ENCODE measurements around the gene RNF227. TPM values are rescaled to one million over a fixed set of nuclear protein-coding genes. Genes with fewer than 3 reads are reported as not detected.

Gene RNF227
- total and polyA plus RNA-seq, 2 of the 13 experiments (the other 11 are each of a cell fraction or from before 2014, with no cell fraction given), result 0.20 to 0.79 TPM

DNA sequence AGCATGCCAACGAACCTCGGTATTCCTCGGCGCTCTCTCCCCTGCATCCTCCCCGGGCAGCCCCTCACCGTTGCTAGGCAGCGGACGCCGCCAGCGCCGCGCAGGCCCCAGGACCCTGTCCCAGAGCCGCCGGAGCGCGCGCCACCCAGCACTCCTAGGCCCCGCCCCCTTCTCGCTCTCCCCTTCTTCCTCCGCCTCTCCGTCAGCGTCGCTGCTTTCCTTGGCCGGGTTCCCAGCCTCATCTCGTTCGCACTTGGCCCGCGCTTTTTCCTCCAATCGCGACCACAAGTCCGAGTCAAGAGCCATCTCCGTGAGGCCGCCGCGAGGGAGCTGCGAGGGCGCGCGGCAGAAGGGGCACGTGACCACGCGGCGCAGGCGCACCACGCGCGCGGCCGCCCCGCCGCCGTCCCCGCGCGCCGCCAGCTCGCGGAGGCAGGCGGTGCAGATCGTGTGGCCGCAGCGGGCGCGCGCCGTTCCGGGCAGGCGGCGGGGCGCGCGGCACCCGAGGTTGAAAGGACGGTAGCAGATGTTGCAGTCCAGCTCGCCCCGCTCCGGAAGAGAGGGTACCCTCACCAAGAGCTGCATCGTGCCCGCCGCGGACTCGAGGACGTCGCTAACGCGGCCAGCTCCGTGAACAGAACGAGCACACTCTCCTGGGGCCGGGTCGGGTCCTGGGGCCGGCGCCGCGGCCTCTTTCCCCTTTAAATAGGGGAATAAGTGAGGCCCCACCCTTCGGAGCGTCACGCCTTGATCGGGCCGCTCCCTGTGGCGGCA is at the start of gene RNF227 (continued):
- TF ChIP-seq PCBP2 (optimal IDR thresholded peaks at IDR 0.05; ENCODE audit: low read depth, low read length, poor library complexity, severe bottlenecking) (no peak), TOPORS (CRISPR knock-in tag; IDR thresholded peaks at IDR 0.05) (peak; percentile 84), ERF (CRISPR knock-in tag; IDR thresholded peaks at IDR 0.05) (peak; percentile 58; the same call in 1 of the 2 replicates), SAP130 (CRISPR knock-in tag; IDR thresholded peaks at IDR 0.05; ENCODE audit: low read depth) (peak; percentile 47; the same call in 1 of the 2 replicates), BRCA1 (CRISPR knock-in tag; IDR thresholded peaks at IDR 0.05) (peak; percentile 88), FOSL1 (CRISPR knock-in tag; IDR thresholded peaks at IDR 0.05; ENCODE audit: borderline replicate concordance) (peak; percentile 18; the same call in 1 of the 2 replicates), ZSCAN31 (CRISPR knock-in tag; IDR thresholded peaks at IDR 0.05; ENCODE audit: low read depth) (peak; percentile 78), CENPT (CRISPR knock-in tag; IDR thresholded peaks at IDR 0.05; ENCODE audit: low read depth) (peak; percentile 97), DNMT3B (CRISPR knock-in tag; conservative IDR thresholded peaks at IDR 0.05) (0 out of 2 replicates have a peak, but pooled peaks have one; percentile 45), RFX1 (IDR thresholded peaks at IDR 0.05) (0 out of 2 replicates have a peak, but pooled peaks have one; percentile 16), HDAC1 (CRISPR knock-in tag; IDR thresholded peaks at IDR 0.05) (no peak; the same call in 1 of the 2 replicates), ZNF761 (CRISPR knock-in tag; conservative IDR thresholded peaks at IDR 0.05) (peak; percentile 76; the same call in 1 of the 2 replicates), FOXC1 (CRISPR knock-in tag; IDR thresholded peaks at IDR 0.05; ENCODE audit: borderline replicate concordance) (no peak; the same call in 1 of the 2 replicates), ZFAT (CRISPR knock-in tag; conservative IDR thresholded peaks at IDR 0.05) (0 out of 2 replicates have a peak, but pooled peaks have one; percentile 80)
- TF ChIP-seq, protein P1, sequence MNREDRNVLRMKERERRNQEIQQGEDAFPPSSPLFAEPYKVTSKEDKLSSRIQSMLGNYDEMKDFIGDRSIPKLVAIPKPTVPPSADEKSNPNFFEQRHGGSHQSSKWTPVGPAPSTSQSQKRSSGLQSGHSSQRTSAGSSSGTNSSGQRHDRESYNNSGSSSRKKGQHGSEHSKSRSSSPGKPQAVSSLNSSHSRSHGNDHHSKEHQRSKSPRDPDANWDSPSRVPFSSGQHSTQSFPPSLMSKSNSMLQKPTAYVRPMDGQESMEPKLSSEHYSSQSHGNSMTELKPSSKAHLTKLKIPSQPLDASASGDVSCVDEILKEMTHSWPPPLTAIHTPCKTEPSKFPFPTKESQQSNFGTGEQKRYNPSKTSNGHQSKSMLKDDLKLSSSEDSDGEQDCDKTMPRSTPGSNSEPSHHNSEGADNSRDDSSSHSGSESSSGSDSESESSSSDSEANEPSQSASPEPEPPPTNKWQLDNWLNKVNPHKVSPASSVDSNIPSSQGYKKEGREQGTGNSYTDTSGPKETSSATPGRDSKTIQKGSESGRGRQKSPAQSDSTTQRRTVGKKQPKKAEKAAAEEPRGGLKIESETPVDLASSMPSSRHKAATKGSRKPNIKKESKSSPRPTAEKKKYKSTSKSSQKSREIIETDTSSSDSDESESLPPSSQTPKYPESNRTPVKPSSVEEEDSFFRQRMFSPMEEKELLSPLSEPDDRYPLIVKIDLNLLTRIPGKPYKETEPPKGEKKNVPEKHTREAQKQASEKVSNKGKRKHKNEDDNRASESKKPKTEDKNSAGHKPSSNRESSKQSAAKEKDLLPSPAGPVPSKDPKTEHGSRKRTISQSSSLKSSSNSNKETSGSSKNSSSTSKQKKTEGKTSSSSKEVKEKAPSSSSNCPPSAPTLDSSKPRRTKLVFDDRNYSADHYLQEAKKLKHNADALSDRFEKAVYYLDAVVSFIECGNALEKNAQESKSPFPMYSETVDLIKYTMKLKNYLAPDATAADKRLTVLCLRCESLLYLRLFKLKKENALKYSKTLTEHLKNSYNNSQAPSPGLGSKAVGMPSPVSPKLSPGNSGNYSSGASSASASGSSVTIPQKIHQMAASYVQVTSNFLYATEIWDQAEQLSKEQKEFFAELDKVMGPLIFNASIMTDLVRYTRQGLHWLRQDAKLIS (CRISPR knock-in tag; IDR thresholded peaks at IDR 0.05), result no peak
- TF ChIP-seq, protein P2, sequence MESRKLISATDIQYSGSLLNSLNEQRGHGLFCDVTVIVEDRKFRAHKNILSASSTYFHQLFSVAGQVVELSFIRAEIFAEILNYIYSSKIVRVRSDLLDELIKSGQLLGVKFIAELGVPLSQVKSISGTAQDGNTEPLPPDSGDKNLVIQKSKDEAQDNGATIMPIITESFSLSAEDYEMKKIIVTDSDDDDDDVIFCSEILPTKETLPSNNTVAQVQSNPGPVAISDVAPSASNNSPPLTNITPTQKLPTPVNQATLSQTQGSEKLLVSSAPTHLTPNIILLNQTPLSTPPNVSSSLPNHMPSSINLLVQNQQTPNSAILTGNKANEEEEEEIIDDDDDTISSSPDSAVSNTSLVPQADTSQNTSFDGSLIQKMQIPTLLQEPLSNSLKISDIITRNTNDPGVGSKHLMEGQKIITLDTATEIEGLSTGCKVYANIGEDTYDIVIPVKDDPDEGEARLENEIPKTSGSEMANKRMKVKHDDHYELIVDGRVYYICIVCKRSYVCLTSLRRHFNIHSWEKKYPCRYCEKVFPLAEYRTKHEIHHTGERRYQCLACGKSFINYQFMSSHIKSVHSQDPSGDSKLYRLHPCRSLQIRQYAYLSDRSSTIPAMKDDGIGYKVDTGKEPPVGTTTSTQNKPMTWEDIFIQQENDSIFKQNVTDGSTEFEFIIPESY (CRISPR knock-in tag; IDR thresholded peaks at IDR 0.05), result peak; percentile 51; the same call in 1 of the 2 replicates
- TF ChIP-seq, protein P3, sequence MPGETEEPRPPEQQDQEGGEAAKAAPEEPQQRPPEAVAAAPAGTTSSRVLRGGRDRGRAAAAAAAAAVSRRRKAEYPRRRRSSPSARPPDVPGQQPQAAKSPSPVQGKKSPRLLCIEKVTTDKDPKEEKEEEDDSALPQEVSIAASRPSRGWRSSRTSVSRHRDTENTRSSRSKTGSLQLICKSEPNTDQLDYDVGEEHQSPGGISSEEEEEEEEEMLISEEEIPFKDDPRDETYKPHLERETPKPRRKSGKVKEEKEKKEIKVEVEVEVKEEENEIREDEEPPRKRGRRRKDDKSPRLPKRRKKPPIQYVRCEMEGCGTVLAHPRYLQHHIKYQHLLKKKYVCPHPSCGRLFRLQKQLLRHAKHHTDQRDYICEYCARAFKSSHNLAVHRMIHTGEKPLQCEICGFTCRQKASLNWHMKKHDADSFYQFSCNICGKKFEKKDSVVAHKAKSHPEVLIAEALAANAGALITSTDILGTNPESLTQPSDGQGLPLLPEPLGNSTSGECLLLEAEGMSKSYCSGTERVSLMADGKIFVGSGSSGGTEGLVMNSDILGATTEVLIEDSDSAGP (CRISPR knock-in tag; IDR thresholded peaks at IDR 0.05; ENCODE audit: borderline replicate concordance), result peak; percentile 12; the same call in 1 of the 2 replicates
- TF ChIP-seq, protein P4, sequence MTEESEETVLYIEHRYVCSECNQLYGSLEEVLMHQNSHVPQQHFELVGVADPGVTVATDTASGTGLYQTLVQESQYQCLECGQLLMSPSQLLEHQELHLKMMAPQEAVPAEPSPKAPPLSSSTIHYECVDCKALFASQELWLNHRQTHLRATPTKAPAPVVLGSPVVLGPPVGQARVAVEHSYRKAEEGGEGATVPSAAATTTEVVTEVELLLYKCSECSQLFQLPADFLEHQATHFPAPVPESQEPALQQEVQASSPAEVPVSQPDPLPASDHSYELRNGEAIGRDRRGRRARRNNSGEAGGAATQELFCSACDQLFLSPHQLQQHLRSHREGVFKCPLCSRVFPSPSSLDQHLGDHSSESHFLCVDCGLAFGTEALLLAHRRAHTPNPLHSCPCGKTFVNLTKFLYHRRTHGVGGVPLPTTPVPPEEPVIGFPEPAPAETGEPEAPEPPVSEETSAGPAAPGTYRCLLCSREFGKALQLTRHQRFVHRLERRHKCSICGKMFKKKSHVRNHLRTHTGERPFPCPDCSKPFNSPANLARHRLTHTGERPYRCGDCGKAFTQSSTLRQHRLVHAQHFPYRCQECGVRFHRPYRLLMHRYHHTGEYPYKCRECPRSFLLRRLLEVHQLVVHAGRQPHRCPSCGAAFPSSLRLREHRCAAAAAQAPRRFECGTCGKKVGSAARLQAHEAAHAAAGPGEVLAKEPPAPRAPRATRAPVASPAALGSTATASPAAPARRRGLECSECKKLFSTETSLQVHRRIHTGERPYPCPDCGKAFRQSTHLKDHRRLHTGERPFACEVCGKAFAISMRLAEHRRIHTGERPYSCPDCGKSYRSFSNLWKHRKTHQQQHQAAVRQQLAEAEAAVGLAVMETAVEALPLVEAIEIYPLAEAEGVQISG (CRISPR knock-in tag; IDR thresholded peaks at IDR 0.05), result peak; percentile 79
